ENCODE results near the gene PACRG. TPM values are rescaled to one million over a fixed set of nuclear protein-coding genes. Genes with fewer than 3 reads are reported as not detected.

PACRG gene
- polyA plus RNA-seq, 3 donors = not detected

- intact Hi-C loops (cut with micrococcal nuclease) = no loop called here
- H3K4me3 Mint-ChIP-seq = no peak overlapping the region
- DNase-seq = no peak
- peaks cover 2 to 13% (median 7%) of the 10 kb centered on the region in 7 donors for H3K9me3 Mint-ChIP-seq
- no peaks in the 10 kb centered on the region for H3K4me1 ChIP-seq (ENCODE audit: control insufficient read depth in 1 of 2, insufficient read depth in 2 of 2, low read length in 2 of 2)
- H3K27me3 ChIP-seq (ENCODE audit: control insufficient read depth in 2 of 2, insufficient read depth in 2 of 2, low read length in 2 of 2) = no peaks in the 10 kb centered on the region
- no peaks in the 10 kb centered on the region for H3K36me3 ChIP-seq (replicated peaks in 1 of 2; ENCODE audit: control insufficient read depth in 1 of 2, insufficient read depth in 2 of 2, low read length in 2 of 2)
- no peaks in the 10 kb centered on the region for H3K79me2 ChIP-seq (ENCODE audit: insufficient read depth, low read length)
- 71% methylated on average over 4 of the region's 8 CpGs for whole genome bisulfite sequencing (ENCODE audit: insufficient coverage)
- H3K9me3 ChIP-seq (replicated peaks in 1 of 2; ENCODE audit: control insufficient read depth in 1 of 2, insufficient read depth in 1 of 2, low read length in 2 of 2) = peaks cover 4 to 14% of the 10 kb centered on the region in 2 donors
- peaks cover 0 to 2% (median 0%) of the 10 kb centered on the region in 3 donors for H3K27me3 Mint-ChIP-seq (ENCODE audit: low read depth in 3 of 3)
- H3K27ac ChIP-seq (ENCODE audit: low read depth in 1 of 2, low read length in 2 of 2) = no peak overlapping the region
- no peaks in the 10 kb centered on the region for H3K4me1 Mint-ChIP-seq
- no peaks in the 10 kb centered on the region for H4K20me1 ChIP-seq (ENCODE audit: insufficient read depth, low read length)
- no peak for TF ChIP-seq CTCF (IDR thresholded peaks at IDR 0.05)
- no peak overlapping the region for H3K27ac Mint-ChIP-seq
- H3K9ac ChIP-seq (ENCODE audit: insufficient read depth, low read length, poor library complexity, severe bottlenecking) = no peak overlapping the region
- H3K36me3 Mint-ChIP-seq = no peaks in the 10 kb centered on the region
- H3K4me3 ChIP-seq (replicated peaks in 1 of 3; ENCODE audit: low read depth in 2 of 3, low read length in 3 of 3) = no peak overlapping the region
- no peak overlapping the region for H2AFZ ChIP-seq (ENCODE audit: insufficient read depth, low read depth, low read length, poor library complexity, severe bottlenecking)
- no peak overlapping the region for H3K4me2 ChIP-seq (replicated peaks; ENCODE audit: extremely low read depth, low read length, poor library complexity, severe bottlenecking)
Observed at GRCh38 chr6:163077134-163077533, 349.4 kb downstream of the PACRG start.

DNA sequence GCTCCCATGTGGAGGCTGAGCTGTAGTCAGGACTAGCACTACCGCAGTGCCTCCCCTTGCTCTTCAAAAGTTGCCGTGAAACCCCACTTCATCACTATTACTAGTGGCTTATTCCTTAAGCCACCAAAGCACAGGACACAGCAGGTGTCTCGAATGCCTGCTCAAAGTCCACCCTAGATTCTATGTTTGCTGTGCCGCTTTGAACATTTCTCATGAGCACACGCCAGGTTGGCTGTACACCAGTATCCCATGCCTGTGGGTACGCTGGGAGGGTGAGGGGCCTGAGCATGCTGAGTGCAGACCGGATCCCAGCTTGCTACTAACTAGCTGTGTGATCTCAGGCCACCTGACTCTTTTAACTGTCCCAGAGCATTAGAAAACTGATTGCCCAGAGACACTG is 350.9 kb downstream of the PACRG start:
- no peak for TF ChIP-seq CTCF (IDR thresholded peaks at IDR 0.05)
- Histone ChIP-seq H3K27ac (ENCODE audit: low read depth in 1 of 2, low read length in 2 of 2) (no peak overlapping the region), H3K9me3 (replicated peaks in 1 of 2; ENCODE audit: control insufficient read depth in 1 of 2, insufficient read depth in 1 of 2, low read length in 2 of 2) (peaks cover 4 to 14% of the 10 kb centered on the region in 2 donors), H3K36me3 (replicated peaks in 1 of 2; ENCODE audit: control insufficient read depth in 1 of 2, insufficient read depth in 2 of 2, low read length in 2 of 2) (no peaks in the 10 kb centered on the region), H3K4me3 (replicated peaks in 1 of 3; ENCODE audit: low read depth in 2 of 3, low read length in 3 of 3) (no peak overlapping the region), H3K4me2 (replicated peaks; ENCODE audit: extremely low read depth, low read length, poor library complexity, severe bottlenecking) (no peak overlapping the region), H4K20me1 (ENCODE audit: insufficient read depth, low read length) (no peaks in the 10 kb centered on the region), H3K27me3 (ENCODE audit: control insufficient read depth in 2 of 2, insufficient read depth in 2 of 2, low read length in 2 of 2) (no peaks in the 10 kb centered on the region), H3K4me1 (ENCODE audit: control insufficient read depth in 1 of 2, insufficient read depth in 2 of 2, low read length in 2 of 2) (no peaks in the 10 kb centered on the region), H3K9ac (ENCODE audit: insufficient read depth, low read length, poor library complexity, severe bottlenecking) (no peak overlapping the region), H2AFZ (ENCODE audit: insufficient read depth, low read depth, low read length, poor library complexity, severe bottlenecking) (no peak overlapping the region), H3K79me2 (ENCODE audit: insufficient read depth, low read length) (no peaks in the 10 kb centered on the region)
- intact Hi-C loops (cut with micrococcal nuclease) = no loop called here
- H3K9me3 Mint-ChIP-seq = peaks cover 0 to 13% (median 3%) of the 10 kb centered on the region in 7 donors
- H3K27ac Mint-ChIP-seq = no peak overlapping the region
- no peak overlapping the region for H3K4me3 Mint-ChIP-seq
- no peak for DNase-seq
- WGBS (ENCODE audit: insufficient coverage) = 97% methylated on average over 4 of the region's 7 CpGs
- H3K36me3 Mint-ChIP-seq = no peaks in the 10 kb centered on the region
- peaks cover 0 to 2% (median 0%) of the 10 kb centered on the region in 3 donors for H3K27me3 Mint-ChIP-seq (ENCODE audit: low read depth in 3 of 3)
- no peaks in the 10 kb centered on the region for H3K4me1 Mint-ChIP-seq
